Measurements from ENCODE around the gene KRT9.

- TF ChIP-seq POLR2AphosphoS5 (IDR thresholded peaks at IDR 0.05) = no peak
- no peak for TF ChIP-seq CTCF (IDR thresholded peaks at IDR 0.05)
Measured at GRCh38 chr17:41530062-41531048, 41.5 kb downstream of the KRT9 start.

All from prostate gland (tissue), 2 donors.